HCEC 1CT (cell line): Measurements from ENCODE around the gene PTPRQ.
"Not testable (repeated sequence)": the region's sequence is repeated elsewhere in the genome, so short reads cannot be mapped to it uniquely, and the experiment has no call there.

Source experiments
- DNase-seq: peaks from one replicate; pipeline ENCODE4 v3.0.0-alpha.2; 2017

The PTPRQ gene

GRCh38 chr12:80443974-80444666 lies at the start of gene PTPRQ:
PTPRQ (plus strand) TSS chr12:80444235; CDS start chr12:80444346, 111 bp downstream.
- peak; percentile 40 for DNase-seq

GRCh38 chr12:80400571-80400991 lies 43.5 kb upstream of the PTPRQ start:
- no peak for DNase-seq

- no peak for DNase-seq
Measured at GRCh38 chr12:80401191-80401590, 42.8 kb upstream of the PTPRQ start.

GRCh38 chr12:80404629-80405028 lies 39.4 kb upstream of the PTPRQ start:
- no peak for DNase-seq

GRCh38 chr12:80406253-80406652 lies 37.8 kb upstream of the PTPRQ start:
- no peak for DNase-seq

GRCh38 chr12:80411787-80412186 lies 32.2 kb upstream of the PTPRQ start:
- no peak for DNase-seq

GRCh38 chr12:80412343-80412953 lies 31.6 kb upstream of the PTPRQ start:
- DNase-seq = peak; percentile 71

GRCh38 chr12:80413462-80413861 lies 30.6 kb upstream of the PTPRQ start:
- DNase-seq = peak; percentile 15

GRCh38 chr12:80415466-80415865 lies 28.6 kb upstream of the PTPRQ start:
- DNase-seq = no peak

GRCh38 chr12:80419644-80420043 lies 24.4 kb upstream of the PTPRQ start:
- no peak for DNase-seq

GRCh38 chr12:80420075-80420474 lies 24.0 kb upstream of the PTPRQ start:
- DNase-seq = no peak

- no peak for DNase-seq
Measured at GRCh38 chr12:80422550-80422949, 21.5 kb upstream of the PTPRQ start.

- peak; percentile 13 for DNase-seq
Measured at GRCh38 chr12:80432061-80432460, 12.0 kb upstream of the PTPRQ start.

GRCh38 chr12:80441921-80442320 lies 2.1 kb upstream of the PTPRQ start:
- peak; percentile 14 for DNase-seq

GRCh38 chr12:80442426-80443222 lies 1.4 kb upstream of the PTPRQ start:
- no peak for DNase-seq

- DNase-seq = peak; percentile 57
Measured at GRCh38 chr12:80445083-80445793, 1.2 kb downstream of the PTPRQ start.

GRCh38 chr12:80456513-80456912 lies 12.5 kb downstream of the PTPRQ start:
- no peak for DNase-seq

GRCh38 chr12:80460972-80461371 lies 16.9 kb downstream of the PTPRQ start:
- DNase-seq = no peak

- DNase-seq = not testable (repeated sequence)
Measured at GRCh38 chr12:80461851-80462250, 17.8 kb downstream of the PTPRQ start.

- peak; percentile 38 for DNase-seq
Measured at GRCh38 chr12:80469681-80470080, 25.6 kb downstream of the PTPRQ start.

GRCh38 chr12:80470403-80470802 lies 26.4 kb downstream of the PTPRQ start:
- no peak for DNase-seq

- DNase-seq = peak; percentile 45
Measured at GRCh38 chr12:80472236-80472635, 28.2 kb downstream of the PTPRQ start.

GRCh38 chr12:80472911-80473500 lies 29.0 kb downstream of the PTPRQ start:
- peak; percentile 84 for DNase-seq
